ENCODE data around the gene EFCAB14. TPM values are rescaled to one million over a fixed set of nuclear protein-coding genes. Genes with fewer than 3 reads are reported as not detected.

EFCAB14 gene
- total and polyA plus RNA-seq, 2 of the 4 experiments (the other 2 are of a cell fraction) = 28.6 to 43.0 TPM

GRCh38 chr1:46670134-46670533 is 48.8 kb downstream of the EFCAB14 start:
- ATAC-seq (ENCODE audit: low read depth) = no peak
- no peak overlapping the region for H2BK15ac ChIP-seq (ENCODE audit: low read depth, low read length)
- no TSS peak for BruUV-seq (replicated peaks)
- H2BK20ac ChIP-seq (ENCODE audit: low read depth, low read length) = no peak overlapping the region
- H3K9me1 ChIP-seq (ENCODE audit: insufficient read depth, low read length) = peaks cover 24% of the 10 kb centered on the region
- in situ Hi-C loops (cut with MboI; ENCODE audit: low sequenced_read_pairs) (no loop called here), intact Hi-C loops (cut with micrococcal nuclease) (no loop called here), dilution Hi-C loops (cut with HindIII; ENCODE audit: low sequenced_read_pairs, unreplicated experiment) (no loop called here)
- no peak overlapping the region for H4K91ac ChIP-seq (ENCODE audit: insufficient read depth, low read depth, low read length)
- H4K20me1 ChIP-seq (ENCODE audit: insufficient read depth, low read length) = no peaks in the 10 kb centered on the region
- no peak overlapping the region for H2AK9ac ChIP-seq (replicated peaks; ENCODE audit: low read depth, low read length, poor library complexity)
- H3K4me2 ChIP-seq (ENCODE audit: low read depth, low read length) = no peak overlapping the region
- H3K4me3 ChIP-seq (ENCODE audit: insufficient read depth, low read depth, low read length) = no peak overlapping the region
- peaks cover 14 to 21% of the 10 kb centered on the region in 2 experiments for H3K79me1 ChIP-seq (ENCODE audit: low read depth in 1 of 2, low read length in 2 of 2)
- no peak overlapping the region for H3K14ac ChIP-seq (replicated peaks; ENCODE audit: low read depth, low read length)
- H3K9ac ChIP-seq (ENCODE audit: low read depth, low read length) = no peak overlapping the region
- no peak overlapping the region for H2AFZ ChIP-seq (replicated peaks; ENCODE audit: low read length, poor library complexity)
- no peak overlapping the region for H3K23ac ChIP-seq (ENCODE audit: low read depth, low read length)
- TF ChIP-seq POLR2A (IDR thresholded peaks at IDR 0.05; ENCODE audit: low read depth, low read length) (no peak), SMC3 (IDR thresholded peaks at IDR 0.05; ENCODE audit: low read depth, low read length) (no peak), FOS (IDR thresholded peaks at IDR 0.05; ENCODE audit: low read depth, low read length) (no peak), RFX5 (IDR thresholded peaks at IDR 0.05; ENCODE audit: low read depth, low read length) (no peak), MXI1 (IDR thresholded peaks at IDR 0.05; ENCODE audit: borderline replicate concordance, low read depth, low read length) (no peak), RCOR1 (IDR thresholded peaks at IDR 0.05; ENCODE audit: insufficient replicate concordance, low read length) (no peak), NFE2L2 (IDR thresholded peaks at IDR 0.05; ENCODE audit: low read depth, low read length) (no peak), CTCF (conservative IDR thresholded peaks at IDR 0.05; ENCODE audit: low read depth, low read length) (no peak), MAZ (IDR thresholded peaks at IDR 0.05; ENCODE audit: borderline replicate concordance, low read depth, low read length) (no peak), MAFK (IDR thresholded peaks at IDR 0.05; ENCODE audit: low read depth, low read length) (no peak)
- H2BK120ac ChIP-seq (ENCODE audit: low read depth, low read length) = no peak overlapping the region
- no peak overlapping the region for H3K4ac ChIP-seq (ENCODE audit: low read depth, low read length)
- DNase-seq = no peak
- H3K9me3 ChIP-seq (ENCODE audit: control insufficient read depth, insufficient read depth, low read length) = no peaks in the 10 kb centered on the region
- H3K56ac ChIP-seq (ENCODE audit: extremely low read depth, insufficient read depth, low read length) = no peak overlapping the region
- H2AK5ac ChIP-seq (ENCODE audit: low read depth, low read length) = no peak overlapping the region
- POLR2A ChIA-PET (ENCODE audit: unreplicated experiment) = no interaction called here
- no peak overlapping the region for H4K5ac ChIP-seq (ENCODE audit: low read depth, low read length)
- 0 out of 2 replicates have a peak, but pooled peaks cover under 1% of the 10 kb centered on the region for H3K36me3 ChIP-seq (ENCODE audit: control insufficient read depth, insufficient read depth, low read length)
- H3K18ac ChIP-seq (ENCODE audit: low read depth, low read length) = no peak overlapping the region
- H4K8ac ChIP-seq (ENCODE audit: low read depth in 2 of 2, low read length in 2 of 2) = no peak overlapping the region
- H3K27me3 ChIP-seq (ENCODE audit: control insufficient read depth, insufficient read depth, low read length) = no peaks in the 10 kb centered on the region
- 100% methylated on average over 1 of the region's 1 CpG; no CpG with 5 or more reads in 1 of the 2 experiments for WGBS, 2 experiments (ENCODE audit: extremely low coverage in 2 of 2, insufficient read length in 1 of 2)
- no peak overlapping the region for H3K27ac ChIP-seq (ENCODE audit: insufficient read depth, low read length)
- no peak overlapping the region for H2BK5ac ChIP-seq (ENCODE audit: low read depth, low read length, poor library complexity, severe bottlenecking)
- peaks cover 9% of the 10 kb centered on the region for H3K4me1 ChIP-seq (ENCODE audit: control insufficient read depth, insufficient read depth, low read length)
- CTCF ChIA-PET = no interaction called here

Measured in IMR-90 (cell line).